Activated CD4-positive, alpha-beta T cell treated with anti-CD3 and anti-CD28 coated beads for 24 hours (primary cell): Measurements from ENCODE around the gene OSBPL9.
"Not testable (repeated sequence)": the region's sequence is repeated elsewhere in the genome, so short reads cannot be mapped to it uniquely, and the experiment has no call there.

Source experiments
- DNase-seq, 2 donors: peaks; one replicate each; pipeline ENCODE4 v3.0.0-alpha.2; 2020; ENCODE audit warnings: low read depth in 2 of 2

Gene OSBPL9

DNA sequence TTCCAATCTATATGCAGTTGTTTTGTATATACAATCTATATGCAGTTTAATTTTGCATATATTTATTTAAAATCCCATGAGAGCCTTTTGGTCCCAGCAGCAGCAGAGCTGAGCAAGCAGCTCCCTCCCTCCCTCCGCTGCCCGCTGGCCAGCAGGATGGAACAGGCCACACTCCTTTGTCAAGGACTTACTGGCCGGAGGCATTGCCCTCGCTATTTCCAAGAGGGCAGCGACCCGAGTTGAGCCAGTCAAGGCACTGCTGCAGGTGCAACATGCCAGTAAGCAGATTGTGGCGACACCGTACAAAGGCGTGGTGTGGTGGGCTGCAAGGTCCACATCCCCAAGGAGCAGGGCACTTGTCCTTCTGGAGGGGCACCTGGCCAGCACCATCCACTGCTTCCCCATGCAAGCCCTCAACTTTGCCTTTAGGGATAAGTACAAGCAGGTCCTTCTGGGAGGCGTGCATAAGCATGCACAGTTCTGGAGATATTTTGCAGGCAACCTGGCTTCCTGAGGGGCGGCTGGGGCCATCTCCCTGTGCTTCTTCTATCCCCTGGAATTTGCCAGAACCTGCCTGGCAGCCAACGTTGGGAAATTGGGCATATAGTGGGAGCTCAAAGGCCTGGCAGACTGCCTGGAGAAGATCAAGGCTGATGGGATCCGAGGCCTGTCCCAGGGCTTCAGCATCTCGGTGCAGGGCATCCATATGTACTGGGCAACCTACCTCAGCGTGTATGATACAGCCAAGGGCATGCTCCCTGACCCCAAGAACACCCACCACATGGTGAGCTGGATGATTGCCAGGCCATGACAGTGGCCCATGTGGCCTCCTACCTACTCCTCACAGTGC is 92.2 kb downstream of the OSBPL9 start:
- DNase-seq: no peak

- no peak for DNase-seq
Observed at GRCh38 chr1:51709951-51710350, 93.1 kb downstream of the OSBPL9 start.

DNA sequence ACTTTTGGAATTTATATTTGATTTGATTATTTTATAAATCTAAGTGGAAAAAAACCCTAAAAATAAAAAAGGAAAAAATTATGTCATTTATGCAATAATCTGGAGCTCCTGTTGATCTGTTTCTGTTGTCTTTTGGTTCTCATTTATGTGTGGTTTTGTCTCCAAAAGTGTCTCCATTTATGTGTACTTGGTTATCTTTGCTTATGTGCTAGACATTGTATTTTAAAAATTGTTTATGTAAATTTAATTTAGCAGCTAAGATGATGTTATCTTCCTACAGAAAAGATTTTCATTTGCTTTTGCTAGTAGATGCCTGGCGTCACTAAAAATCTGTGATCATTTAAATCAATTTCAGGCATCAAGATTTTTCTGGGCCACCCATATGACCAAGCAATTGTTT is 95.7 kb downstream of the OSBPL9 start:
- no peak for DNase-seq

DNA sequence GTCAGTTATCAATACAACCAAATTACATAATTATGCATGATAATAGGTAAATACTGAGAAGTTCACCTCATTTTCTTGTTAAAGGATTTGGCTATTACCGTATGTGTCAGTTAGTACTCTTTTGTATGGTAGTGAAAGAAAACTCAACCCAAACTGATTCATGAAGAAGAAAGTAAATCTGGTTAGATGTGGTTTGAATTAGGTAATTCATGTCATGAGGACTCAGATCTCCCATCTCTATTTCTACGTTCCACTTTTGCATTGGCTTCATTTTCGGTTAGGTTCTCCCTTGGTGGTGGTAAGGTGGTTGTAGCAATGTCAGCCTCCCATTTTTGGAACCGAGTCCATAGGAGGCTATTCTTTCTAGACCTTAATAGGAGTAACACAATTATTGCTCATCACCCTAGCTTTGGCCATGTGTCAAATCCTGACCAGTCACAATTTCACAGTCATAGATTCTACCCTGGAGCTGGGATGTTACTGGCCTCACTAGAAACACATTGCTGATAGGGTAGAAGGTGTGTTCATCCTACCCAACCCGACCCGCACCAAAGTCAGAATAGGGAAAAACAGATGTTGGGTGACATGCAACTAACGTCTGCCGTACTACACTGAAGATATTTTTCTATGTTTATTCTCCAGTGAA is 97.6 kb downstream of the OSBPL9 start:
- DNase-seq: no peak

DNA sequence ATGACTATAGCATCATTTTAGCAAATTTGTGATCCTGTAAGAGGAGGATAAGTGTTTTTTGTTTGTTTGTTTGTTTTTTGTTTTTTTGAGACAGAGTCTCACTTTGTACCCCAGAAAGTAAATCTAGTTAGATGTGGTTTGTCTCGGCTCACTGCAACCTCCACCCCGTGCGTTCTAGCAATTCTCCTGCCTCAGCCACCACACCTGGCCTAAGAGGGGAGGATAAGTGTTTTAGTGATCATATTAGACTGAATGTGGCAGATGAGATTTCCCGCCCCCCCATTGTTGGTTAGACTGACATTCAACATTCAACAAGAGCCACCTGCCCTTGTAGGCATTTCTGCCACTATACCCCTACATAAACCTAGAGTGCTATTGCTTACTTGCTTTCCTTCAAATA is 98.5 kb downstream of the OSBPL9 start:
- DNase-seq: no peak

GRCh38 chr1:51716746-51717145 is 99.9 kb downstream of the OSBPL9 start:
- DNase-seq: no peak

- DNase-seq: no peak
Observed at GRCh38 chr1:51717842-51718241, 101.0 kb downstream of the OSBPL9 start.

DNA sequence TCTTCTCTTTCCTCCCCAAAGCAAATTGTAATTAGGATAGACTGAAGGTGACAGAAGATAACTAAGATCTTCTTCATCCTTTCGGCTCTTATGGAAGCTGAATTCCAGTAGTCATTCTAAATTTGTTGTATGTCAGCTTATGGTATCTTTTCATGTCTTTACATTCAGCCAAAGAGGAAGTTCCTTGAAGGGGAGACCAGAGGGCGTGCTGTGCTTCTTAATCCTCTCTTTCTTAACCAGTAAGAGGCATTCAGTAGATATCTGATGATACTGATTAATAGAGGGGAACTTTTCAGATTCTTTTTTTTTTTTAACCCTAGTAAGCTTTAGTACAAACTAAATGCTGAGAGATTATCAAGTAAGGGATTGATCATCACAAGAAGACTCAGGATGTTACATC is 102.3 kb downstream of the OSBPL9 start:
- no peak for DNase-seq

- DNase-seq: no peak
Observed at GRCh38 chr1:51724797-51725196, 107.9 kb downstream of the OSBPL9 start.

DNA sequence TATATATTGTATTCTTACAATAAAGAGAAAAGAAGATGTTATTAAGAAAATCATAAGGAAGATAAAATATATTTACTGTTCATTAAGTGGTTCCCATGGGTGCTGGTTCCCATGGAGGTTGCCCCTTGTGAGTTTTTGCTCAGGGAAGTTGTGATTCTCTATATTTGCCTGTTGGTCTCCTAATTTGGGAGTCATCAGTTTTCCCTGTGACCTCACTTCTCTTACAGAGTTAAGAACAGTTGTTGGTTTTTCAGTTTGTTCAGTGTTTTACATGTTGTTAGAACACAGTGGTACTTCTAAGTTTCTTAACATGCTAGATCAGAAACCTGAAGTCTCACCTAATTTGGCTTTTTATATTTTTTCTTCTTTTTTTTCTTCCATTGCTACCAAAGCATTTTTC is 109.2 kb downstream of the OSBPL9 start:
- DNase-seq: no peak

DNA sequence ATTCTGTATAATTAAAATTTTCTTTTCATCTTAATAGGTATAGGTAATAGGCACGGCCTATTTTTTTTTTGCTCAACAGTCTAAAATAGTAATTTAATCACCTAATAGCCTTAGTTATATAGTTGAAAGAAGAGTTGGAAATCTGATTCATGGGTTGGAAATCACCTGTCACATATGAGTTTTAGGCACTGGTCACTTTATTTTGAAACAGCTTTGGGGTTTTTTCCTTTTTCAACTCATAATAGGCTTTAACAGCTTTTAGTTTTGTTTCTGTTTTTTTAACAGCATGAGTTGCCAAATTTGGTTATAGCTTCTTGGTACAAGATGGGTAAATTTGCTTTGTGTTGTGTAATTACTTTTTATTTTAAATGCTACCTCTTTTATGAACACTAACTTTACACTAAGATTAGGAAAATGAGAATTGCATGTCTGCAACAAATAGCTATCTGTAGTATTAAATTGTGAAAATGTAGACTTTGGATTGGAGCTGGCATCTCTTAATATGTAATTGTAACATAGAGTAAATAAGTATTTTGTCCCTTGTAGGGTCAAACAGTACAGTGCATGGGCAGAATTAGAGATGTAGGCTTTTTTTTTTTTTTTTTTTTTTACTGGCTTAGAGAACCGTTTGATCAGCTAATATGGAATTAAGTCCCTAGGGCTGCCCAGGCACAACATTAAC is 109.8 kb downstream of the OSBPL9 start:
- DNase-seq: no peak

DNA sequence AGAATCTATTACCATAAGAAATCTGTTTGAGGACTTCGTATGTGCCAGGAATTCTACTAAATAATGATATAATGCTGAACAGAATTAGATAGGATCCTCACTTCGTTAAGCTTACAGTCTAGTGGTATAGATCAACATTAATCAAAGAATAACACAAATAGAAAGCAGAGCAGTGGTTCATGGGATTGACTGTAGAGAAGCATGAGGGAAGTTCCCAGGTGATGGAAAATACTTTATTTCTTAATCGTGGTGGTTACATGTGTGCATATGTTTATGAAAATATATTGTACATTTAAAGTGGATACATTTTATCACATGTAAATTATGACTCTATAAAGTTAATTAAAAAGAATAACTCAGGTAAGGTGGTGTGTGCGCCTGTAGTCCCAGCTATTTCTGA is 110.5 kb downstream of the OSBPL9 start:
- no peak for DNase-seq

- DNase-seq: no peak
Observed at GRCh38 chr1:51728611-51729155, 111.8 kb downstream of the OSBPL9 start.

DNA sequence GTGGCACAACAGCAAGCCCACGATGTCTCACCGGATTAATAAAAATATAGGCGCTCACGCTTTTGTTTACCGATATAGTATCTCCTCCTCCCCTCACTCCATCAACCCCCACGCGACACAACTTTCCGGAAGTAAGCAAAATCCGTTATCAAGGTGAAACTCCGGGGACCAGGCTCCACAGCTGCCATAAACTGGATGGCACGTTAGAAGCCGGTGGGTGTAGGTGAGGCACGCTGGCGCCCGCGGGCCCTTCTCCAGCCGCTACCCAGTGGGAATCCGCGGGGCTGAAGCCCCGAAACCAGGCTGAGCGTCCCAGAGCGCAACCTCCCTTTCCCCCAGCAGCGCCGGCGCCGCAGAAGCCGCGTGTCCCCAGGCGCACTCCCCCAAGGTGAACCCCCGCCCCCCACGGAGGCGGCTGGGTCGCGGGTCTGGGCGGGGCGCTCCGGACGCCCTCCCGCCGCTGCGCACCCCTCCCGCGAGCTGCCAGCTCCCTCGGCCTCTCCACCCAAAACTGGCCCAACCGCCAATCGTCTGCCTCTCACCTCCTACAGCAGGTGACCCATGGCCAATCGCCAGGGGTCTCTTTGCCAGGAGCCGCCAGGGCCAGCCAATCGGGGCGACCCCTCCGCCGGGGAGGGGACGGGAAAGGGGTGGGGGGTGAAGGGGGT is 112.4 kb downstream of the OSBPL9 start:
- peak; percentile 90 to 92 for DNase-seq

GRCh38 chr1:51729824-51730301 is 113.0 kb downstream of the OSBPL9 start:
- DNase-seq: peak in 1 of 2 donors; percentile 6

DNA sequence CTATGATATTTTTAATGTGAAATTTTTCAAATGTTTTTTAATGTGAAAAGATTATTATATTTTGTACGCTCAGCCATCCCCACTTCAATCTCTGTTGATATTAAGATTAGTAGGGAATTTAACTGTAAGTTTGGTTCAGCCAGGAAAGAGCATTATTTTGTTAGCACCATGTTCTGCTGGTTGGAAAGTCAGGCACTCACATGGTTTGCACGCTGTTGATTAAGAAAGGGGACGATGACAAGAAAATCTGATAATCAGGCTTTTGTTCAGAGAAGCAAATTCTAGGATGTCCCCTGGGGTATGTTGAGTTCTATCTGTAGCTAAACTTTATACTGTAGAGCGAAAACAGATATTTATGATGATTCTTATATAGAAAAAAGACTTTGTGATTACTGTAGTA is 115.1 kb downstream of the OSBPL9 start:
- no peak for DNase-seq

- DNase-seq: no peak
Observed at GRCh38 chr1:51732701-51733425, 116.0 kb downstream of the OSBPL9 start.

GRCh38 chr1:51733426-51733774 is 116.5 kb downstream of the OSBPL9 start:
- not testable (repeated sequence) for DNase-seq

- DNase-seq: no peak
Observed at GRCh38 chr1:51733793-51734522, 117.1 kb downstream of the OSBPL9 start.
